HG03280 (cell line): Measurements from ENCODE around the gene TNS3.
"Not testable (repeated sequence)": the region's sequence is repeated elsewhere in the genome, so short reads cannot be mapped to it uniquely, and the experiment has no call there.

Experiments used
- ATAC-seq: cut with Tn5 transposase; IDR thresholded peaks from one replicate; pipeline ENCODE4 v1.9.1; 2021; ENCODE audit warnings: mild to moderate bottlenecking, moderate library complexity; ENCODE audit not compliant: unreplicated experiment

Gene TNS3

GRCh38 chr7:47543056-47543455 lies 38.9 kb downstream of the TNS3 start:
- no peak for ATAC-seq

- ATAC-seq = no peak
Observed at GRCh38 chr7:47542051-47542450, 39.9 kb downstream of the TNS3 start.

GRCh38 chr7:47541485-47541884 lies 40.4 kb downstream of the TNS3 start:
- ATAC-seq = not testable (repeated sequence)

DNA sequence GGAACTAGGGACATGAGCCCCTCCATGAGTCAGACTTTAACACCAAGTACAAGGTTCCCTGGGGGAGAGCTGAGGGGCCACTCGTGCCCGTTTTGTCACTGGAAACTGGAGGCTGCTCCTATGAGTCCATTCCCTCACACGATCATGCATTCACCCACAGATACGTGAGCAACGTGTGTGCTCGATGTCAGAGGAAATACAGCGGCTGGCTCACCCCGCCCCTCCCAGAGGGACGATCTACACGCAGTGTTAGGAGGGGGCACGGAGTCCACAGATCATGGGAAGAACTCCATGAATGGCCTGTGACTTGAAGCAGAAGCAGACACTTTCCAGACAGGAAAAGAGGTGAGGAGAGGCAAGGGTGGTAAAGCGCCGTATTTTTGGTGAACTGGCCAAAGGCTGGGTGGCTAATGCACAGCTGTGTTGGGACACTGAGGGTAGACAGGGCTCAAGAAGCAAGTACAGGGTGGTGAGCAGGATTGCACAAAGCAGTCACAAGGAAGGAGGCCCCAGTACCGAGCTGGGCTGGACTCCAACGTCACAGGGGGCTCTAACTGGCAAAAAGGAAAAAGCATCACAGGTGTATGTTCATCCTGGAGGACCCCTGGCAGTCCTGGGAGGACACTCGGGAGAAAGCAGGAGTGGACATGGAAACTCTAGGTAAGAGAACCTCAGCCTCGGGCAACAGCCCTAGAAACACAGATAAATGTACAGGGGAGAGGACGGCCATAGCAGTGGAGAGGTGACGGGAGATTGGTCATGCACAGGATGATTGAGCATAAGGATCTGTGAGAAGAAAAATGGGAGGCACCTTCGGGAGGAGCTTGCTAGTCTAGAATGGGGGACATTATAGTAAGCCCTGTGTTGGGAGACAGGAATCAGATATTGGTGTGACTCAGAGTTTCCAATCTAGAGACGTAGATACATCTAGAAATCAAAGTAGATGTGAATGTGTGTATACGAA lies 41.2 kb downstream of the TNS3 start:
- no peak for ATAC-seq

DNA sequence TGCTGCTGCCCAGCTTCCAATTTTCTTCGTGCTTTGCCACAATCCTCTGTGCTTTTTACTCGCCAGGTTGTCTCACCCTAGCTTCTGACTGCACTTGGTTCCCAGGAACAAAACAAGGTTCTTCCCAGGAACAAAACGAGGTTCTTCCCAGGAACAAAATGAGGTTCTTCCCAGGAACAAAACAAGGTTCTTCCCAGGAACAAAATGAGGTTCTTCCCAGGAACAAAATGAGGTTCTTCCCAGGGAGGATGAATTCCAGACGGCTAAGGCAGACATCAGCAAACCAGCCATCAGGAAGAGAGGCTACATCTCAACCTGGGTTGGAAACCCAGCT lies 41.9 kb downstream of the TNS3 start:
- no peak for ATAC-seq

GRCh38 chr7:47539398-47540052 lies 42.4 kb downstream of the TNS3 start:
- no peak for ATAC-seq

GRCh38 chr7:47538846-47539311 lies 43.0 kb downstream of the TNS3 start:
- no peak for ATAC-seq

DNA sequence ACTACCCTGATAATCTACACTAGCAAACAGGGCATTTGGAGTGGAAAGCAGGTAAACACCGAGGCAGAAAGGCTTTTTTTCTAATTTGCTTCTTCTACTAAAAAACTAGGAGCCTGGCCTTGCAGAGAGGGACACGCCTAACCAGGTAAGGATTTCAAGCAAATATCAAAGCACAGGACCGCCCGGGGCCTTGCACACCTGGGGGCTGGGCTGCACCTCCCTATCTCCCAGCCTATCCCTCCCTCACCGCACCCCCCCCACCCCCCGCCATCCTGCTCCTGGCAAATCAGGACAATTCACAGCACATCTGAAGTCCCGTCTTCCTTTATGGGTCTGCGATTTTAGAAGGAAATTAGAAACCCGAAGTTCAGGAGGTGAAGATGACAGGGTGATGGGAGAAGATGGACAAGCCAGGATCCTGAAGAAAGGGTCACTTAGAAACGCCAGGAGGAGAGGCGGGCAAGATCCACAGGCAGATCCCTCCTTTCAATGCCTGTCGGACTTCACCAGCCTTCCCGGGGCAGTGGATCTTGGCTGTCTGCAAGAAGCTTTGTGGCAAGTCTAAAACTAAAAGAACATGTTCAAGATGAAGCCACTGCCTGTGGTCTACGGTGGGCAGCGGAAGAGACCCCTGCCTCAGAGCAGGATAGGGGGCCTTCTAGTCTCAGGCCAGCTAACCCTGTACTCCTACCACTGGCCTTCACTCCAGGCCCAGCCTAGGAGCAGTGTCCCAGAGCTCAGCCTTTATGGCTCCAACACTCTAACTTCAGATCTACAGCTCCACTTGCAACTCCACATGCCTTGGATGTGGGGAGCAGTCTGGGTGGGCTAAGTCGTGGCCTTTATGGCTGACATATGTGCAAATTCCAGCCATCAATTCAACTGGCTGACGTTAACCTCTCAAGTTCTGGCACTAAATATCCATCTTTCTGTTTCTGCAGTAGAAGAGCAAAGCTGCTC lies 43.9 kb downstream of the TNS3 start:
- ATAC-seq = no peak

DNA sequence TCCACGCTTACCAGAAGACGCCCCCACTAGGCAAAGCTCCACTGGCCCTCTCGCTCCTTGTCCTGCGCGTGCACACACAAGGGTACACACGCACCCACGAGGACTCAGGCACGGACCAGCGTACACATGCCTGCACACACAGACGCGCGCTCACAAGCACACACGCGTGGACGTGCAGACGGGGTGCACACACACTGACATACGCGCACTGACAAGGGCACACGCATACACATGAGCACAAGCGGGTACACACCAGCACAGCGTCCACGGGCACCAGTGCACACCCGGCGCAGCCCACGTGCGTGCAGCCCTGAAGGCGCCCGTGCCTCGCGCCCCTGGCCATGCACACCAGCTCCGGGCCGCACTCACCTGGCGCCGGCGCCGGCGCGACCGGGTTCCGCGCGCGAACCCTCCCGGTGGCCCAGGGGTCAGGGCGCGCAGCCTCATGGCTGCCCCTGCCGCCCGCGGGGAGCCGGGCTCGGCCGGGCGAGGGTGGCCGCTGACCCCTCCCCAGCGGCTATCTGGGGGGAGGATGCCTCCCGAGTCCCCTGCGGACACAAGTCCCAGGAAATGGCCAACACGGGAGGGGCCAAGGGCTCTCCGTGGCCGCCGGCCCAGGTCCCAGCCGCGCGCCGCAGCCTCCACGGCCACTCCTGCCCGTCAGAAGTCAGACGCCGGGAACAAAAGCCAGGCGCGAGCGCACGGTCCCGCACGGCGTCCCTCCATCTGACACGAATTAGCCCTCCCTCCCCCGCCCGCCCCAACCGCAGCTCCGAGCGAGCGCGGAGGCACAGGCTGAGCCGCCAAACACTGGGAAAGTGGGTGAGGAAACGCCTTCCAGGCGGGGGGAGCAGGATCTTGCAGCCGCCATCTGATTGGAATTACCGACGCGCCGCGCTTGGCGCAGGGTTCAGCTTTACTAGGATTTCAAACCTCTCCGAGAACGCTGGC lies 45.0 kb downstream of the TNS3 start:
- ATAC-seq = no peak

GRCh38 chr7:47535704-47536628 lies 45.9 kb downstream of the TNS3 start:
- no peak for ATAC-seq

DNA sequence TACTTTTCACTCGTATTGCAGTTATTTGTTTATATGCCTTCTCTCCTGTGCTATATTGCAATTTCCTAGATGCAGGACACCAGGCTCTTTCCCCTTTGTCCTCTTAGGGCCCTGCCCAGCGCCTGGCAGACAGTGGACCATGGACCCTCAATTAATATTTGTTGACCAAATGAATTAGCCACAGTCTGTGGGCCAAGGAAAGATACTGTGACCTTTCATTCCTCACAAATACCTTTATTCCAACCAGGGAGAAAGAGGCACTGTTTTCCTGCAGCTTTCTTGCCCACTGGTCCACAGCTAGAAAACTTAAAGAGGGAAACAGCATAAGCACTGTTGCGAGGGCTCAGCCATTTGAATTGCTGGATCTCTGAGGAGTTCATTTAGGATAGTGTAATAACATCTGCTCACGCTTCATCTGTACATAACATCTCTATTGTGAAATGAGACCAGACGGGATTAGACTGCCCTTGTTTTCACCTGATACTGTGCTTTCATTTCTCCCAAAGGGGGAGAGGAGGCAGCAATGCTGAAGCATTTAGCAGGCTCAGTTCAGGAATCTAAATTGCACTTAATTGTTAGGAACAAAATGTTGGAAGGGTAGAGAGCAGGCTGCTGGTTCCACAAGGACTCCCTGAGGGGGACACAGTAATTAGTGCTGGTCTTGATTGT lies 46.7 kb downstream of the TNS3 start:
- no peak for ATAC-seq

- no peak for ATAC-seq
Observed at GRCh38 chr7:47534322-47535034, 47.4 kb downstream of the TNS3 start.

DNA sequence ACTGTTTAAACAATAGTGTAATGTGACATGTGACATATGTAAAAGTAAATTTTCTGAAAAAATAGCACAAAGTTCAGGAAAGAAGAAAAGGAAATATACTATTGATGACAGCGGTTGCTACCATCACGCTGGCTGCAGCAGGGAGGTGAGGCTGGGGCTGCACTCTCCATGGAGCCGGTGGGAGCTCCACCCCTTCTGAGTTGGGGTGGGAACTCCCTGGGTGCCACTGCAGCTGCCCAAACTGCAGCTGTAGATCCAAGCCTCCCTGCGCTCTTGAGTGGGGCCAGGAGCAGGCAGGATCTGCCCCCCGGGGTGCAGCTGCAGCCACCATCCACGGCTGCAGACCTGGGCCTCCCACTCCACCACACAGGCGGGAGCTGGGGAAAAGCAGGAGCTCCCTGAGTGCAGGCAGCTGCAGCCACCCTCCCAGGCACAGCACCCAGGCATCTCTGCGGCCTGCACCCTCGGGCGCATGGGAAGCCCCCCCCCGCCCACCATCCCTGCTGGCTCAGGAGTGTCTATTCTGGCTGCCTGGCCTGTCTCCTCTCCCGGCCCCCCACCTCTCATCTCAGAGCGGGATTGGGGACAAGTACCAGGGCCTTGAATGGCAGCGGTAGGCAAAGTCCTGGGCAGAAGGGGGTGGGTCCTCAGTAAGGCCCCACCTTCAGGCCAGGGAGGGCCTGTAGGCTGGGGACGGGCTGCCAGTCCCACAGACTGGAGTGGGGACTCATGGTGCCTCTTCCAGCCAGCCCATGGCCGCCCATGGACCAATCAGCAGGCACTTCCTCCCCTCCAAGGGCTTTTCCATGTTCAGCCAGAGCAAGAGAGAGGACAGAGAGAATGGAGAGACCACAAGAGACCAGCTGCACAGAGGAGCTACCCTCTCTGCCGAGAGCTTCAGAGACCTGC lies 50.1 kb downstream of the TNS3 start:
- ATAC-seq = no peak

DNA sequence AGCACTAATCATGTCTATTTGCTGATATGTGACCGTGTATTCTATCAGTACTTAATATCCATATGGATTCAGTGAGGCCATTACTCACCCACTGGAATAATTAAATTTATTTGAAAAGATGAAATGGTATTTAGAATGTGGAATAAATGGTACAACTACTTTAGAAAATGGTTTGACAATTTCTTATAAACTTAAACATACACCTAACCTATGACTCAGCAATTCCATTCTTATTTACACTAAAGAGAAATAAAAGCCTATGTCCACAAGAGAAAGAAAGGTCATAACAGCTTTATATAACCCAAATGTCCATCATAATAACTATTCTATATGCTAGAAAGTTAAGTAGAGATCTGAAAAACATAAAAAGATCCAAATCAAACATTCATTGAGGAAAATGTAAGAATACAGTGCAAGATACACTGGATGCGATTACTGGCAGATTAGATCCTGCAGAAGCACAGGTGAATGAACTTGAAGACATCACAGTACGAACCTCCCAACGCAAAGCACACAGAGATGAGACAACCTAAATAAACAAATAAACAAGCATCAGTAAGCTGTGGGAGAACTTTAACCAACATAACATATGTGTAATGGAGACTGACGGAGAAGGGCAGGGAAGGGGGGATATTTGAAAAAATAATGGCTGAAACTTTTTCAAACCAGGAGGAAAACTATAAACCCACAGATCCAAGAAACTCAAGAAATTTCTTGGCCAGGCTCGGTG lies 51.9 kb downstream of the TNS3 start:
- ATAC-seq = no peak

DNA sequence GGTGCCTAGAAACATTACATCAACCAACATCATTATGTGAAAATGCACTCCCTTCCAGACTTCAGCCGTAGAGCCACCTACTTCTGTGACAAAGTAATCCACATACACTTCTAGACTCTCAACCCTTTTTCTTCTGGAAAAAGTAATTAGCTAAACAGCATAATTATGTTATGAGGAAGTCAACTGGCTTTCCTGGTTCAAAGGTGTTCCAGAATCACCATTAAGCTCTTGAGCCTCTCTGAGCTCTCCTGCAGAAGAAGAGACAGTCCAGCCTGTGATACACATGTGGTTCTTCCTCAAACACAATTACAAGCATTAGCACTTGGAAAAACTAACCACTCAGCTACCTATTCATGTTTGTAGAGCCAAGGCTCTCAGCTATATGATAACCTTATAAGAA lies 52.5 kb downstream of the TNS3 start:
- no peak for ATAC-seq

DNA sequence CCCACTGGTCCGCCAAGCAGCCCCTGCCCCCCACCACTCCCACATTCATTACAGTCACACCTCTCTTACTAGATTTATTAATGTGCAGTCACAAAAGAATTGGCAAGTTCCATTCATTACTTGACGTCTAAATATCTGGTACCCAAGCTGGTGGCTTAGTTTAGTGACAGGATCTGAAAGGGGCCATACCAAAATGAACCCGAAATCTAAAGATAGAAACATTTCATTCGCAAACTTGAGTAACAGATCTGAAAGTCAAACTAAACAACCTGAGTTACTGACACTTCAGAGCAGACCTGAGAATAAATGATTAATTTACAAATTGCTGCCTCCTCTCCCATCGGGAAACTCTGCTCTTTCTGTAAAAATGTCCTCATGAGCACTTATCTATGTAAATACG lies 53.4 kb downstream of the TNS3 start:
- ATAC-seq = no peak
